Neural cell (in vitro differentiated cells): ENCODE measurements around the gene STARD5. TPM values are rescaled to one million over a fixed set of nuclear protein-coding genes. Genes with fewer than 3 reads are reported as not detected.

ENCODE experiments used
- H2AFZ ChIP-seq: fragments of 200-600, 300-800 bp; sonication (generic), shearing (Covaris generic); 2 replicates; pipeline ENCODE4 v1.6.0; 2014; ENCODE audit warnings: low read depth, mild to moderate bottlenecking, antibody characterized with exemption, low read length, moderate library complexity
- H3F3A ChIP-seq: fragments of 200-600 bp; shearing (Covaris generic); 2 replicates; pipeline ENCODE4 v1.6.1; 2016; ENCODE audit warnings: mild to moderate bottlenecking, moderate library complexity, mixed read lengths, antibody characterized with exemption, low read length; ENCODE audit not compliant: insufficient read depth, poor library complexity, severe bottlenecking
- H3K27ac ChIP-seq: fragments of 200-600, 300-800 bp; sonication (generic), shearing (Covaris generic); 2 replicates; pipeline ENCODE4 v1.5.1; 2014; ENCODE audit warnings: mild to moderate bottlenecking, low read length, moderate library complexity
- H3K27me3 ChIP-seq: fragments of 300-800, 200-600 bp; sonication (generic), shearing (Covaris generic); 2 replicates; pipeline ENCODE4 v1.6.0; 2014; ENCODE audit warnings: mild to moderate bottlenecking, low read depth, low read length, moderate library complexity; ENCODE audit not compliant: insufficient read depth
- H3K36me3 ChIP-seq: fragments of 300-800, 200-600 bp; sonication (generic), shearing (Covaris generic); 2 replicates; pipeline ENCODE4 v1.5.1; 2014; ENCODE audit warnings: mild to moderate bottlenecking, antibody characterized with exemption, low read length, moderate library complexity; ENCODE audit not compliant: insufficient read depth
- H3K4me2 ChIP-seq: fragments of 300-800, 200-600 bp; sonication (generic), shearing (Covaris generic); 2 replicates; pipeline ENCODE4 v1.6.0; 2014; ENCODE audit warnings: mild to moderate bottlenecking, low read length
- H3K4me3 ChIP-seq: fragments of 300-800, 200-600 bp; sonication (generic), shearing (Covaris generic); 2 replicates; pipeline ENCODE4 v1.5.1; 2014; ENCODE audit warnings: mild to moderate bottlenecking, low read length, moderate library complexity
- H3K79me2 ChIP-seq: fragments of 200-600 bp; shearing (Covaris generic); replicated peaks from 2 replicates; pipeline ENCODE4 v1.6.0; 2014; ENCODE audit warnings: mild to moderate bottlenecking, low read length, moderate library complexity; ENCODE audit not compliant: insufficient read depth
- H3K9ac ChIP-seq: fragments of 300-800, 200-600 bp; sonication (generic), shearing (Covaris generic); 2 replicates; pipeline ENCODE4 v1.6.1; 2016; ENCODE audit warnings: mild to moderate bottlenecking, low read length, mixed read lengths
- H3K9me2 ChIP-seq: fragments of 200-600 bp; shearing (Covaris generic); 2 replicates; pipeline ENCODE4 v1.6.1; 2016; ENCODE audit warnings: mild to moderate bottlenecking, low read length, mixed read lengths; ENCODE audit not compliant: insufficient read depth
- H3K9me3 ChIP-seq: fragments of 200-600, 300-800 bp; sonication (generic), shearing (Covaris generic); 2 replicates; pipeline ENCODE4 v1.6.1; 2016; ENCODE audit warnings: mild to moderate bottlenecking, mixed run types, low read length, moderate library complexity, mixed read lengths
- H4K20me1 ChIP-seq: fragments of 200-600 bp; shearing (Covaris generic); 2 replicates; pipeline ENCODE4 v1.6.1; 2016; ENCODE audit warnings: mild to moderate bottlenecking, mixed run types; ENCODE audit not compliant: insufficient read depth
- EP300 ChIP-seq: fragments of 450-650 bp; conservative IDR thresholded peaks from 2 replicates; pipeline ENCODE4 v1.6.1; 2014; ENCODE audit warnings: antibody characterized with exemption, mild to moderate bottlenecking, moderate library complexity; ENCODE audit not compliant: poor library complexity, severe bottlenecking
- EZH2 ChIP-seq: fragments of 200-600, 300-800 bp; shearing (Covaris generic), sonication (generic); IDR thresholded peaks from 2 replicates; pipeline ENCODE4 v1.6.1; 2014; ENCODE audit warnings: antibody characterized with exemption, low read length, borderline replicate concordance, mild to moderate bottlenecking; ENCODE audit not compliant: insufficient read depth, poor library complexity, severe bottlenecking
- MXI1 ChIP-seq: fragments of 450-650 bp; conservative IDR thresholded peaks from 2 replicates; pipeline ENCODE4 v1.6.1; 2014; ENCODE audit warnings: antibody characterized with exemption, mild to moderate bottlenecking; ENCODE audit not compliant: poor library complexity, severe bottlenecking
- POLR2AphosphoS5 ChIP-seq: IDR thresholded peaks from 2 replicates; pipeline ENCODE4 v1.6.1; 2012
- RAD21 ChIP-seq: fragments of 450-650 bp; conservative IDR thresholded peaks from 2 replicates; pipeline ENCODE4 v1.6.1; 2014; ENCODE audit warnings: antibody characterized with exemption, mild to moderate bottlenecking, moderate library complexity
- REST ChIP-seq: IDR thresholded peaks from 2 replicates; pipeline ENCODE4 v1.6.1; 2012; ENCODE audit warnings: borderline replicate concordance
- SMC3 ChIP-seq: fragments of 450-650 bp; conservative IDR thresholded peaks from 2 replicates; pipeline ENCODE4 v1.6.1; 2014; ENCODE audit warnings: antibody characterized with exemption, mild to moderate bottlenecking, moderate library complexity; ENCODE audit not compliant: poor library complexity
- TAF1 ChIP-seq: IDR thresholded peaks from 2 replicates; pipeline ENCODE4 v1.6.1; 2012; ENCODE audit warnings: low read depth
- polyA plus RNA-seq: library from polyadenylated mRNA; depleted of rRNA; stranded (reverse); fragments of >200 nt; gene quantifications from 2 replicates; pipeline ENCODE4 v1.2.3, GENCODE V29; 2014
- TF ChIP-seq, protein P1 (sequence below): fragments of 450-650 bp; IDR thresholded peaks from 2 replicates; pipeline ENCODE4 v1.5.1; 2014; ENCODE audit warnings: antibody characterized with exemption, mild to moderate bottlenecking, moderate library complexity; ENCODE audit not compliant: poor library complexity, severe bottlenecking

The STARD5 gene
- polyA plus RNA-seq, 1 donor from 2014 or later: 0.76 TPM

DNA sequence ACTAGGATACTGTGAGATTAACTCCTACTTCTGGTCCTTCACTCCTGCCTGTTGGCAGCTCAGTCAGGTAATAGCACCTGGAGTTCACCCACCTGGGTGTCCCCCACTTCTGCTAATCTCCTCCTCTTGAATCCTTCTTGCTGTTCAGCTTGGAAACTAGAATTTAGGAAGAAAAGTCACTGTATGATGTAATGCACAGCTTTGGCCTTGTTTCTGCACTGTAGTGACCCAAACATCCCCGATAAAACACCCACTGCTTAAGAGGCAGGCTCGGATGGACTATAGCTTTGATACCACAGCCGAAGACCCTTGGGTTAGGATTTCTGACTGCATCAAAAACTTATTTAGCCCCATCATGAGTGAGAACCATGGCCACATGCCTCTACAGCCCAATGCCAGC, 24.8 kb downstream of the STARD5 start:
- no peaks in the 10 kb centered on the region for H3K27me3 ChIP-seq
- no peak overlapping the region for H3K4me2 ChIP-seq
- H3K36me3 ChIP-seq: no peaks in the 10 kb centered on the region
- no peaks in the 10 kb centered on the region for H3K79me2 ChIP-seq
- no peak overlapping the region for H3K9ac ChIP-seq
- TF ChIP-seq POLR2AphosphoS5 (no peak), SMC3 (no peak), EP300 (no peak), MXI1 (no peak), TAF1 (no peak), REST (no peak), EZH2 (no peak), RAD21 (no peak)
- TF ChIP-seq, protein P1, sequence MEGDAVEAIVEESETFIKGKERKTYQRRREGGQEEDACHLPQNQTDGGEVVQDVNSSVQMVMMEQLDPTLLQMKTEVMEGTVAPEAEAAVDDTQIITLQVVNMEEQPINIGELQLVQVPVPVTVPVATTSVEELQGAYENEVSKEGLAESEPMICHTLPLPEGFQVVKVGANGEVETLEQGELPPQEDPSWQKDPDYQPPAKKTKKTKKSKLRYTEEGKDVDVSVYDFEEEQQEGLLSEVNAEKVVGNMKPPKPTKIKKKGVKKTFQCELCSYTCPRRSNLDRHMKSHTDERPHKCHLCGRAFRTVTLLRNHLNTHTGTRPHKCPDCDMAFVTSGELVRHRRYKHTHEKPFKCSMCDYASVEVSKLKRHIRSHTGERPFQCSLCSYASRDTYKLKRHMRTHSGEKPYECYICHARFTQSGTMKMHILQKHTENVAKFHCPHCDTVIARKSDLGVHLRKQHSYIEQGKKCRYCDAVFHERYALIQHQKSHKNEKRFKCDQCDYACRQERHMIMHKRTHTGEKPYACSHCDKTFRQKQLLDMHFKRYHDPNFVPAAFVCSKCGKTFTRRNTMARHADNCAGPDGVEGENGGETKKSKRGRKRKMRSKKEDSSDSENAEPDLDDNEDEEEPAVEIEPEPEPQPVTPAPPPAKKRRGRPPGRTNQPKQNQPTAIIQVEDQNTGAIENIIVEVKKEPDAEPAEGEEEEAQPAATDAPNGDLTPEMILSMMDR: no peak
- H3F3A ChIP-seq: no peaks in the 10 kb centered on the region
- H3K9me3 ChIP-seq: no peaks in the 10 kb centered on the region
- H4K20me1 ChIP-seq: no peaks in the 10 kb centered on the region
- no peak overlapping the region for H2AFZ ChIP-seq
- no peak overlapping the region for H3K4me3 ChIP-seq
- no peaks in the 10 kb centered on the region for H3K9me2 ChIP-seq
- H3K27ac ChIP-seq: no peak overlapping the region

DNA sequence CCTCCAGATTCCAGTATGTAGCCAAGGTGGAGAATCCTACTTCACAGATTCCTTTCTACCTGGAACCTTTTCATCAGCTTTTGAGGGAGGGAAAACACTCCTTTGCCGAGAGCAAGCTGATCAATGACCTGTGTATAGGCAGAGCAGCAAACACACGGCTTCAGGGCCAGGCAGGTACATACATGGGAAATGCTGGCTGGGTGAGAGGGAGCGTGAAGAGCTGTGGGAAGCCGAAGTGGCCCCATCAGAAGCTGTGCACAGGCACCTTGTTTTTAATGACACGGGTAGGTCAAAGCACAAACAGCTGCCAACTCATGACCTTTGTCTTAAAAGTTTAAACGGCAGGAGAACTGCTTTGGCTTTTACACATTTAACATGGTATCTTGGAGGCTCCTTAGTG, 25.3 kb downstream of the STARD5 start:
- Histone ChIP-seq H3K4me2 (no peak overlapping the region), H3K27me3 (no peaks in the 10 kb centered on the region), H4K20me1 (no peaks in the 10 kb centered on the region), H3K9me3 (no peaks in the 10 kb centered on the region), H3F3A (no peaks in the 10 kb centered on the region), H3K27ac (no peak overlapping the region), H3K9ac (no peak overlapping the region), H3K36me3 (no peaks in the 10 kb centered on the region), H3K79me2 (no peaks in the 10 kb centered on the region), H3K9me2 (no peaks in the 10 kb centered on the region), H2AFZ (no peak overlapping the region), H3K4me3 (no peak overlapping the region)
- TF ChIP-seq REST (no peak), SMC3 (no peak), POLR2AphosphoS5 (no peak), EP300 (no peak), RAD21 (no peak), TAF1 (no peak), EZH2 (no peak), MXI1 (no peak)
- TF ChIP-seq, protein P1: no peak
